ENCODE measurements around the gene PSMB8. TPM values are rescaled to one million over a fixed set of nuclear protein-coding genes. Genes with fewer than 3 reads are reported as not detected.

The PSMB8 gene
- total and polyA plus RNA-seq, 2 of the 8 experiments (the other 6 are each of a cell fraction or from before 2014, with no cell fraction given), result 18.4 to 43.0 TPM

DNA sequence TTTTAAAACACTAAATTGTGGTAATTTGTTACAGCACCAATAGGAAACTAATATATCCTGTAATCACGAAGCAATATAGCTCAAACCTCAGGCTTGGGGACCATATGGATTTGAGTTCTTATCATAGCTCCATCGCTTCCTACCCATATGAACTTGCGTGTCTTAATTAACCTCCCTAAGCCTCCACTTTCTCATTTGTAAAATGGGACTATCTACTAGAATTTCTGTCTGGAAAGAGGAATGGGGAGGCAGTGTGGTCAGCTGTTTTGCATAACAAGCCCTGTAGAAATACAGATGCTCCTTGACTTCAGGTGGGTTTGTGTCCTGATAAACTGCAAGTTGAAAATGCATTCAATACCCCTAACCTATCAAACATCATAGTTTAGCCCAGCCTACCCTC is 44.1 kb downstream of the PSMB8 start:
- Histone ChIP-seq H3K27ac (ENCODE audit: low read depth, low read length) (no peak overlapping the region), H4K8ac (ENCODE audit: extremely low read depth, insufficient read depth, low read length) (no peak overlapping the region), H3K27me3 (replicated peaks in 1 of 4; ENCODE audit: control insufficient read depth in 3 of 4, extremely low read depth in 1 of 4, insufficient read depth in 3 of 4, low read length in 3 of 4) (peaks cover 0 to 1% (median 0%) of the 10 kb centered on the region in 4 experiments; a peak in 1 of 7 replicates), H2BK5ac (ENCODE audit: low read depth, low read length) (no peak overlapping the region), H3K56ac (replicated peaks; ENCODE audit: insufficient read length, low read depth, low read length) (no peak overlapping the region), H3K18ac (ENCODE audit: extremely low read depth, low read length) (no peak overlapping the region), H3K9me3 (ENCODE audit: insufficient read depth in 2 of 2, low read depth in 1 of 2, low read length in 1 of 2) (peaks cover 4 to 6% of the 10 kb centered on the region in 2 experiments; a peak in 1 of 4 replicates), H3K36me3 (ENCODE audit: control insufficient read depth in 2 of 4, insufficient read depth in 4 of 4, low read length in 3 of 4) (no peaks in the 10 kb centered on the region), H3K14ac (ENCODE audit: insufficient read length) (no peak overlapping the region), H3K4ac (replicated peaks; ENCODE audit: insufficient read length, low read depth, low read length) (no peak overlapping the region), H4K91ac (replicated peaks; ENCODE audit: insufficient read length, low read length) (no peak overlapping the region), H4K20me1 (replicated peaks in 1 of 2; ENCODE audit: control insufficient read depth in 1 of 2, insufficient read depth in 2 of 2, low read length in 2 of 2) (no peaks in the 10 kb centered on the region), H3K9ac (replicated peaks in 1 of 4; ENCODE audit: extremely low read depth in 1 of 4, low read depth in 3 of 4, low read length in 3 of 4) (no peak overlapping the region; a peak in 1 of 7 replicates), H3K23ac (ENCODE audit: insufficient read length) (no peak overlapping the region), H3K79me2 (ENCODE audit: control insufficient read depth in 1 of 2, insufficient read depth in 2 of 2, low read length in 2 of 2) (no peaks in the 10 kb centered on the region), H3K4me2 (ENCODE audit: insufficient read depth in 1 of 2, low read depth in 2 of 2, low read length in 2 of 2) (no peak overlapping the region), H2BK15ac (ENCODE audit: low read length) (no peak overlapping the region), H3K4me1 (replicated peaks in 1 of 4; ENCODE audit: control insufficient read depth in 3 of 4, insufficient read depth in 4 of 4, low read length in 3 of 4) (peaks cover 0 to 3% (median 0%) of the 10 kb centered on the region in 4 experiments; a peak in 1 of 7 replicates), H3K4me3 (ENCODE audit: extremely low read depth in 1 of 4, insufficient read depth in 2 of 4, low read depth in 3 of 4, low read length in 4 of 4) (no peak overlapping the region), H3K23me2 (ENCODE audit: low read depth, low read length) (no peaks in the 10 kb centered on the region), H2BK12ac (ENCODE audit: low read depth, low read length) (no peak overlapping the region), H3K79me1 (ENCODE audit: low read depth, low read length) (no peaks in the 10 kb centered on the region), H2BK20ac (ENCODE audit: low read length) (no peak overlapping the region), H2AK5ac (ENCODE audit: low read depth, low read length) (no peak overlapping the region), H2AFZ (ENCODE audit: low read length) (no peak overlapping the region), H2BK120ac (replicated peaks; ENCODE audit: low read depth, low read length) (no peak overlapping the region), H4K5ac (ENCODE audit: insufficient read length, low read depth, low read length) (no peak overlapping the region)
- ChIA-PET POLR2A (ENCODE audit: partially characterized antibody) (interaction anchor here (0.6 kb wide), 1 partner anchor 10 kb away, joined by 3 read pairs; no protein-coding TSS in a partner anchor), CTCF (ENCODE audit: partially characterized antibody) (interaction anchor here (0.6 to 3.0 kb wide), 13 partner anchors 9 to 399 kb away, joined by 3 to 25 read pairs (median 4); partner anchors contain the start of gene TAP2)
- whole genome bisulfite sequencing, 2 experiments (ENCODE audit: extremely low coverage in 1 of 2, insufficient coverage in 1 of 2, insufficient read length in 1 of 2, insufficient replicate concordance in 2 of 2, low coverage in 1 of 2, low lambda C conversion rate in 2 of 2, missing lambda C conversion rate in 1 of 2), result 72% methylated on average over 3 of the region's 3 CpGs; no CpG with 5 or more reads in 1 of the 2 experiments
- DNase-seq (ENCODE audit: low read depth in 1 of 2, low spot score in 2 of 2) (no peak), FAIRE-seq (peak; percentile 7)
- no peak for TF ChIP-seq KDM5A (IDR thresholded peaks at IDR 0.05; ENCODE audit: low read length)
- TF ChIP-seq, protein P1, sequence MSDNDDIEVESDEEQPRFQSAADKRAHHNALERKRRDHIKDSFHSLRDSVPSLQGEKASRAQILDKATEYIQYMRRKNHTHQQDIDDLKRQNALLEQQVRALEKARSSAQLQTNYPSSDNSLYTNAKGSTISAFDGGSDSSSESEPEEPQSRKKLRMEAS (IDR thresholded peaks at IDR 0.05), result no peak
- no peak for TF ChIP-seq GABPA (IDR thresholded peaks at IDR 0.05; ENCODE audit: borderline replicate concordance, insufficient read depth, low read length)
- no peak for TF ChIP-seq JUN (IDR thresholded peaks at IDR 0.05; ENCODE audit: low read depth, low read length)
- no peak for TF ChIP-seq TBP (IDR thresholded peaks at IDR 0.05; ENCODE audit: low read depth, low read length)
- TF ChIP-seq PHF8 (conservative IDR thresholded peaks at IDR 0.05; ENCODE audit: low read depth, low read length), result no peak
- TF ChIP-seq, protein P2, sequence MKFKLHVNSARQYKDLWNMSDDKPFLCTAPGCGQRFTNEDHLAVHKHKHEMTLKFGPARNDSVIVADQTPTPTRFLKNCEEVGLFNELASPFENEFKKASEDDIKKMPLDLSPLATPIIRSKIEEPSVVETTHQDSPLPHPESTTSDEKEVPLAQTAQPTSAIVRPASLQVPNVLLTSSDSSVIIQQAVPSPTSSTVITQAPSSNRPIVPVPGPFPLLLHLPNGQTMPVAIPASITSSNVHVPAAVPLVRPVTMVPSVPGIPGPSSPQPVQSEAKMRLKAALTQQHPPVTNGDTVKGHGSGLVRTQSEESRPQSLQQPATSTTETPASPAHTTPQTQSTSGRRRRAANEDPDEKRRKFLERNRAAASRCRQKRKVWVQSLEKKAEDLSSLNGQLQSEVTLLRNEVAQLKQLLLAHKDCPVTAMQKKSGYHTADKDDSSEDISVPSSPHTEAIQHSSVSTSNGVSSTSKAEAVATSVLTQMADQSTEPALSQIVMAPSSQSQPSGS (IDR thresholded peaks at IDR 0.05; ENCODE audit: low read length), result no peak
- TF ChIP-seq SIX5 (IDR thresholded peaks at IDR 0.05; ENCODE audit: low read depth, low read length), result no peak
